Activated CD8-positive, alpha-beta T cell treated with anti-CD3 and anti-CD28 coated beads, Interleukin-2, amount 10 ng/mL, durations not matched to agents 7 days and 5 days (primary cell): Measurements from ENCODE around the gene MAT2A. TPM values are rescaled to one million over a fixed set of nuclear protein-coding genes. Genes with fewer than 3 reads are reported as not detected.
"Not testable (repeated sequence)": the region's sequence is repeated elsewhere in the genome, so short reads cannot be mapped to it uniquely, and the experiment has no call there.

Source experiments
- ATAC-seq: fragments of 150-1000 bp; cut with Tn5 transposase; one replicate; pipeline ENCODE4 v1.10.0; 2021; ENCODE audit warnings: moderate library complexity
- CTCF ChIA-PET: fragments of 350-600 bp; sonication (Branson Sonifier 250); formaldehyde crosslinking; loops from one replicate; lab custom pipeline; 2021; ENCODE audit warnings: antibody characterized with exemption; lab: Charles Lee
- POLR2A ChIA-PET: fragments of 350-600 bp; sonication (Branson Sonifier 250); formaldehyde crosslinking; loops from one replicate; lab custom pipeline; 2021; ENCODE audit warnings: antibody characterized with exemption; lab: Charles Lee
- DNase-seq: peaks from one replicate; pipeline ENCODE4 v3.0.0-alpha.2; 2020
- H3K27ac Mint-ChIP-seq: one replicate; pipeline ENCODE4 v1.8.0; 2021; ENCODE audit warnings: mild to moderate bottlenecking, mixed read lengths
- H3K27me3 Mint-ChIP-seq: one replicate; pipeline ENCODE4 v1.8.0; 2021; ENCODE audit warnings: low read depth, mixed read lengths
- H3K36me3 Mint-ChIP-seq: one replicate; pipeline ENCODE4 v1.8.0; 2021; ENCODE audit warnings: low read depth, mixed read lengths
- H3K4me1 Mint-ChIP-seq: one replicate; pipeline ENCODE4 v1.8.0; 2021; ENCODE audit warnings: low read depth, mixed read lengths
- H3K4me3 Mint-ChIP-seq: one replicate; pipeline ENCODE4 v1.8.0; 2021; ENCODE audit warnings: mild to moderate bottlenecking, mixed read lengths
- H3K9me3 Mint-ChIP-seq: one replicate; pipeline ENCODE4 v1.8.0; 2022; ENCODE audit warnings: mixed read lengths; ENCODE audit not compliant: insufficient read depth
- total RNA-seq, 2 experiments: library from RNA; stranded (reverse); gene quantifications; one replicate each; pipeline ENCODE4 v1.2.3, GENCODE V29; 2021

The MAT2A gene
- total RNA-seq, 2 experiments from 2014 or later = 264 to 273 TPM

DNA sequence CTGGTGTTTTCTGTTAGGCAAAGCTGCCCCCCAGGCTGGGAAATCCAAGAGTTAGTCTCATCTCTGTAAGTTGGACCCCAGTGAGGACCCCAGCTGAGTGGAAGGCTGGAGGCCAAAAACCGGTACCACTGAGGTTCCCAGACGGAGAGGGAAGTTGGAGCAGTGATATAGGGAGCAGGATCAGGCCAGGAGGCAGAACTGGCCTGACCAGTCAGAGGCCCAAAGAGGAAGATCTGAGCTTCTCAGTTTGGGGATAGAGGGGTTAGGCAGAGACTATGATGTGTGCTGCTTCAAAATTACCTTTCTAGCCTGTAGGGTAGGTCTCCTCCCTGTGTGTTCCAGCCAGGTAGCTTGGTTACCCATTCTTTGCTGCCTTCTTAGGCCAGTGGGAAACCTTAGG is 52.0 kb downstream of the MAT2A start:
- ATAC-seq (no peak), DNase-seq (no peak)
- Mint-ChIP-seq H3K36me3 (peaks cover 23% of the 10 kb centered on the region), H3K4me1 (peaks cover 51% of the 10 kb centered on the region), H3K27ac (no peak overlapping the region), H3K9me3 (no peaks in the 10 kb centered on the region), H3K27me3 (no peaks in the 10 kb centered on the region), H3K4me3 (no peak overlapping the region)
- ChIA-PET CTCF (no interaction called here), POLR2A (interaction anchor here (0.9 to 2.2 kb wide), 3 partner anchors 8 to 30 kb away, joined by 3 to 6 read pairs (median 5); partner anchors contain the start of gene GGCX)

DNA sequence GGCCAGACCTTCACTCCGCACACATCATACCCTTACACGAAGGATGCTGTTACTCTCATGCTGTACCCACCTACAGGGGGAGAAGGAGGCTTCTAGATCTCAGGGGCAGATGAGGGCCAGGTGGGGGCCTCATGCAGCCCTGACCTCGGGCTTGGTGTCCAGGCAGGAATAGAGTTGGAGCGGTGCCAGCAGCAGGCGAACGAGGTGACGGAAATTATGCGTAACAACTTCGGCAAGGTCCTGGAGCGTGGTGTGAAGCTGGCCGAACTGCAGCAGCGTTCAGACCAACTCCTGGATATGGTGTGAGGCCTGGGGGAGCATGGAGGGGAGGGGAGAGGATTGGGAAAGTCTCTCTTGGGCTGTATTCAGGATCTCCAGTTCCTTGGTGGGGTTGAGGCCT is 52.6 kb downstream of the MAT2A start:
- no peak overlapping the region for H3K27ac Mint-ChIP-seq
- peaks cover 24% of the 10 kb centered on the region for H3K36me3 Mint-ChIP-seq
- H3K27me3 Mint-ChIP-seq = no peaks in the 10 kb centered on the region
- CTCF ChIA-PET = no interaction called here
- no peak for DNase-seq
- H3K4me3 Mint-ChIP-seq = no peak overlapping the region
- no peaks in the 10 kb centered on the region for H3K9me3 Mint-ChIP-seq
- H3K4me1 Mint-ChIP-seq = peaks cover 49% of the 10 kb centered on the region
- POLR2A ChIA-PET = interaction anchor here (0.6 to 2.2 kb wide), 3 partner anchors 8 to 31 kb away, joined by 3 to 6 read pairs (median 5); partner anchors contain the start of gene GGCX
- ATAC-seq = no peak

- CTCF ChIA-PET, H3K27ac Mint-ChIP-seq, H3K27me3 Mint-ChIP-seq, H3K4me3 Mint-ChIP-seq, ATAC-seq, DNase-seq, H3K9me3 Mint-ChIP-seq: not testable (repeated sequence)
- POLR2A ChIA-PET = interaction anchor here (1.0 kb wide), 1 partner anchor 13 kb away, joined by 3 read pairs; no protein-coding TSS in a partner anchor
- H3K4me1 Mint-ChIP-seq = peaks cover 53% of the 10 kb centered on the region
- peaks cover 31% of the 10 kb centered on the region for H3K36me3 Mint-ChIP-seq
Measured at GRCh38 chr2:85592299-85592698, 53.3 kb downstream of the MAT2A start.

GRCh38 chr2:85593023-85593422 is 54.1 kb downstream of the MAT2A start:
- Mint-ChIP-seq H3K4me1 (peaks cover 51% of the 10 kb centered on the region), H3K9me3 (no peaks in the 10 kb centered on the region), H3K4me3 (no peak overlapping the region), H3K27ac (no peak overlapping the region), H3K27me3 (no peaks in the 10 kb centered on the region), H3K36me3 (peaks cover 34% of the 10 kb centered on the region)
- ChIA-PET POLR2A (interaction anchor here (1.0 to 4.6 kb wide), 2 partner anchors 9 to 12 kb away, joined by 3 to 28 read pairs; partner anchors contain the start of gene VAMP5), CTCF (no interaction called here)
- DNase-seq (no peak), ATAC-seq (no peak)

Other genes starting within 250 kb of the MAT2A start
- gene TGOLN2, start 211.2 kb upstream of the MAT2A start, total RNA-seq = 100 to 1,000 TPM; 100 to 102 TPM
- gene RETSAT, start 184.6 kb upstream of the MAT2A start, total RNA-seq = 10 to 100 TPM; 27.8 to 28.4 TPM
- gene ELMOD3, start 184.4 kb upstream of the MAT2A start, total RNA-seq = 10 to 100 TPM; 14.4 to 19.9 TPM
- gene CAPG, start 128.8 kb upstream of the MAT2A start, total RNA-seq = 100 to 1,000 TPM; 282 to 288 TPM
- gene SH2D6, start 120.5 kb upstream of the MAT2A start, total RNA-seq = under 1 TPM; 0.61 to 0.73 TPM
- gene GGCX, start 22.3 kb downstream of the MAT2A start, total RNA-seq = 10 to 100 TPM; 18.9 to 20.0 TPM
- 100 to 1,000 TPM; 141 to 148 TPM for gene VAMP8, start 38.4 kb downstream of the MAT2A start, total RNA-seq
- gene VAMP5, start 45.3 kb downstream of the MAT2A start, total RNA-seq = 10 to 100 TPM; 72.0 to 74.4 TPM
- gene RNF181, start 56.6 kb downstream of the MAT2A start, total RNA-seq = 100 to 1,000 TPM in 1 of 2 experiments, 10 to 100 TPM in 1; 91.0 to 104 TPM
- gene TMEM150A, start 63.5 kb downstream of the MAT2A start, total RNA-seq = 1 to 10 TPM; 1.7 to 1.9 TPM
- 10 to 100 TPM; 38.9 to 43.4 TPM for gene C2orf68, start 72.9 kb downstream of the MAT2A start, total RNA-seq
- gene USP39, start 77.0 kb downstream of the MAT2A start, total RNA-seq = 10 to 100 TPM; 81.3 to 82.4 TPM
- gene SFTPB, start 129.0 kb downstream of the MAT2A start, total RNA-seq = not detected
- 100 to 1,000 TPM; 136 to 143 TPM for gene GNLY, start 155.2 kb downstream of the MAT2A start, total RNA-seq
- under 1 TPM; 0.11 to 0.13 TPM for gene ATOH8, start 214.8 kb downstream of the MAT2A start, total RNA-seq